OCI-LY7 (cell line): Measurements from ENCODE around the gene GPR3. TPM values are rescaled to one million over a fixed set of nuclear protein-coding genes. Genes with fewer than 3 reads are reported as not detected.

Source experiments
- BruUV-seq: library from RNA; stranded (reverse); fragments of 400-500 nt; replicated peaks from 2 replicates; lab custom pipeline; 2021; lab: Mats Ljungman, UMichigan
- CTCF ChIA-PET: fragments of 300-600 bp; sonication (Branson Sonifier 250); formaldehyde crosslinking; loops from one replicate; lab custom pipeline; 2022; ENCODE audit warnings: antibody characterized with exemption; ENCODE audit not compliant: unreplicated experiment; lab: Charles Lee
- POLR2A ChIA-PET: fragments of 300-600 bp; sonication (Branson Sonifier 250); formaldehyde crosslinking; loops from one replicate; lab custom pipeline; 2022; ENCODE audit warnings: antibody characterized with exemption; lab: Charles Lee
- DNase-seq: peaks from one replicate; pipeline ENCODE4 v3.0.0-alpha.2; 2015; ENCODE audit warnings: low spot score
- H2AFZ ChIP-seq: fragments of 200-600 bp; sonication (generic), shearing (Covaris generic); 2 replicates; pipeline ENCODE4 v1.6.1; 2014; ENCODE audit warnings: mild to moderate bottlenecking, antibody characterized with exemption, low read length, moderate library complexity
- H3K27ac ChIP-seq: fragments of 200-600 bp; sonication (generic); 2 replicates; pipeline ENCODE4 v1.5.1; 2014; ENCODE audit warnings: mixed run types, low read depth, mild to moderate bottlenecking, moderate library complexity, low read length, inconsistent platforms; ENCODE audit not compliant: poor library complexity, severe bottlenecking
- H3K36me3 ChIP-seq: fragments of 200-600 bp; sonication (generic); 2 replicates; pipeline ENCODE4 v1.6.1; 2014; ENCODE audit warnings: mild to moderate bottlenecking, antibody characterized with exemption, low read length, moderate library complexity, mixed read lengths; ENCODE audit not compliant: insufficient read depth
- H3K4me1 ChIP-seq: fragments of 200-600 bp; sonication (generic); 2 replicates; pipeline ENCODE4 v1.5.1; 2014; ENCODE audit warnings: mild to moderate bottlenecking, low read length; ENCODE audit not compliant: insufficient read depth, poor library complexity, severe bottlenecking
- H3K4me2 ChIP-seq: fragments of 200-600 bp; sonication (generic); 2 replicates; pipeline ENCODE4 v1.6.1; 2014; ENCODE audit warnings: mild to moderate bottlenecking, low read length
- H3K4me3 ChIP-seq: fragments of 200-600 bp; sonication (generic); 2 replicates; pipeline ENCODE4 v1.5.1; 2014; ENCODE audit warnings: mild to moderate bottlenecking, low read depth, low read length; ENCODE audit not compliant: poor library complexity, severe bottlenecking
- H3K79me2 ChIP-seq: fragments of 200-600 bp; sonication (generic); 2 replicates; pipeline ENCODE4 v1.6.1; 2016; ENCODE audit warnings: low read depth, mild to moderate bottlenecking, low read length, moderate library complexity, mixed read lengths; ENCODE audit not compliant: insufficient read depth
- H3K9me2 ChIP-seq: fragments of 200-600 bp; sonication (generic); 2 replicates; pipeline ENCODE4 v1.6.1; 2016; ENCODE audit warnings: mild to moderate bottlenecking, low read length, mixed read lengths; ENCODE audit not compliant: insufficient read depth
- H3K9me3 ChIP-seq: fragments of 200-600 bp; sonication (generic); 2 replicates; pipeline ENCODE4 v1.6.1; 2014; ENCODE audit warnings: mild to moderate bottlenecking, mixed run types, low read length, mixed read lengths
- H4K20me1 ChIP-seq: fragments of 200-600 bp; sonication (generic); 2 replicates; pipeline ENCODE4 v1.6.1; 2014; ENCODE audit warnings: mild to moderate bottlenecking, antibody characterized with exemption, low read length, moderate library complexity, mixed read lengths; ENCODE audit not compliant: insufficient read depth
- CTCF ChIP-seq: fragments of 200-600 bp; sonication (generic); conservative IDR thresholded peaks from 2 replicates; pipeline ENCODE4 v1.5.1; 2014; ENCODE audit warnings: mild to moderate bottlenecking, antibody characterized with exemption, low read length, moderate library complexity, mixed read lengths
- EZH2phosphoT487 ChIP-seq: fragments of 200-600 bp; sonication (generic); IDR thresholded peaks from 2 replicates; pipeline ENCODE4 v1.6.1; 2018; ENCODE audit warnings: low read depth, borderline replicate concordance, mild to moderate bottlenecking, mixed run types, antibody characterized with exemption, low read length, moderate library complexity, mixed read lengths
- intact Hi-C: fragments of 100-400 bp; cut with micrococcal nuclease; formaldehyde crosslinking; loops from one replicate; pipeline ENCODE4 v1.10.0; 2022; ENCODE audit not compliant: unreplicated experiment
- total RNA-seq, 2 experiments: library from RNA; depleted of rRNA in 1 of 2; stranded (reverse); fragments of >200 nt in 1 of 2; shearing (Covaris generic) in 1 of 2; gene quantifications; 2 replicates each; pipeline ENCODE4 v1.2.3, GENCODE V29; 2014 to 2022

Gene GPR3
- total RNA-seq, 2 experiments from 2014 or later: 0.25 to 0.32 TPM

GRCh38 chr1:27403065-27403726 is 10.8 kb downstream of the GPR3 start:
- no peaks in the 10 kb centered on the region for H3K9me3 ChIP-seq
- H3K4me2 ChIP-seq: peak overlapping the region; percentile 70
- no peaks in the 10 kb centered on the region for H4K20me1 ChIP-seq
- peaks cover 62% of the 10 kb centered on the region for H3K4me1 ChIP-seq
- peak overlapping the region; percentile 28 for H2AFZ ChIP-seq
- no peak for TF ChIP-seq EZH2phosphoT487
- TF ChIP-seq CTCF: peak; percentile 84
- H3K4me3 ChIP-seq: peak overlapping the region; percentile 43
- H3K79me2 ChIP-seq: no peaks in the 10 kb centered on the region
- peaks cover 13% of the 10 kb centered on the region; the same call in 1 of the 2 replicates for H3K36me3 ChIP-seq
- ChIA-PET CTCF (interaction anchor here (0.5 to 1.4 kb wide), 5 partner anchors 22 to 204 kb away, joined by 3 to 6 read pairs (median 3); partner anchors contain the start of gene WASF2), POLR2A (interaction anchor here (0.8 to 1.9 kb wide), 3 partner anchors 35 to 80 kb away, joined by 3 to 6 read pairs (median 3); no protein-coding TSS in a partner anchor)
- peak overlapping the region; percentile 86 for H3K27ac ChIP-seq
- BruUV-seq: no TSS peak
- peak; percentile 87 for DNase-seq
- intact Hi-C loops: loop anchor here (1.0 to 2.0 kb wide), 4 partner anchors 80 to 203 kb away; no protein-coding TSS in a partner anchor
- no peaks in the 10 kb centered on the region for H3K9me2 ChIP-seq

GRCh38 chr1:27403931-27404330 is 11.5 kb downstream of the GPR3 start:
- Histone ChIP-seq H3K36me3 (peaks cover 21% of the 10 kb centered on the region; the same call in 1 of the 2 replicates), H3K27ac (peak overlapping the region; percentile 86), H3K4me2 (peak overlapping the region; percentile 70), H3K9me2 (no peaks in the 10 kb centered on the region), H3K4me3 (peak overlapping the region; percentile 43), H3K79me2 (no peaks in the 10 kb centered on the region), H3K4me1 (peaks cover 67% of the 10 kb centered on the region), H2AFZ (peak overlapping the region; percentile 28; the same call in 1 of the 2 replicates), H3K9me3 (no peaks in the 10 kb centered on the region), H4K20me1 (no peaks in the 10 kb centered on the region)
- no TSS peak for BruUV-seq
- ChIA-PET CTCF (interaction anchor here (0.5 to 1.4 kb wide), 4 partner anchors 21 to 203 kb away, joined by 3 to 5 read pairs (median 3); partner anchors contain the start of gene WASF2), POLR2A (interaction anchor here (0.6 to 1.9 kb wide), 4 partner anchors 25 to 232 kb away, joined by 3 to 6 read pairs (median 4); no protein-coding TSS in a partner anchor)
- intact Hi-C loops: loop anchor here (1.0 to 2.0 kb wide), 4 partner anchors 79 to 202 kb away; no protein-coding TSS in a partner anchor
- TF ChIP-seq CTCF: no peak
- TF ChIP-seq EZH2phosphoT487: no peak
- DNase-seq: peak; percentile 54

GRCh38 chr1:27405074-27405473 is 12.7 kb downstream of the GPR3 start:
- DNase-seq: no peak
- TF ChIP-seq EZH2phosphoT487 (no peak), CTCF (no peak)
- Histone ChIP-seq H3K79me2 (no peaks in the 10 kb centered on the region), H3K4me2 (no peak overlapping the region), H3K9me3 (no peaks in the 10 kb centered on the region), H4K20me1 (no peaks in the 10 kb centered on the region), H3K9me2 (no peaks in the 10 kb centered on the region), H3K4me3 (no peak overlapping the region), H3K27ac (peak overlapping the region; percentile 86), H2AFZ (no peak overlapping the region), H3K4me1 (peaks cover 67% of the 10 kb centered on the region), H3K36me3 (peaks cover 29% of the 10 kb centered on the region)
- CTCF ChIA-PET: interaction anchor here (0.6 kb wide), 2 partner anchors 92 to 170 kb away, joined by 3 read pairs; no protein-coding TSS in a partner anchor
- POLR2A ChIA-PET: interaction anchor here (1.1 to 1.2 kb wide), 2 partner anchors 41 to 85 kb away, joined by 3 read pairs; partner anchors contain the start of gene WASF2
- intact Hi-C loops: no loop called here
- no TSS peak for BruUV-seq
